ENCODE measurements around the gene MRPL28. TPM values are rescaled to one million over a fixed set of nuclear protein-coding genes. Genes with fewer than 3 reads are reported as not detected.

The MRPL28 gene
- total and polyA plus RNA-seq, 2 donors (not counting 3 experiments of a cell fraction or from before 2014, with no cell fraction given) = 104 to 180 TPM

DNA sequence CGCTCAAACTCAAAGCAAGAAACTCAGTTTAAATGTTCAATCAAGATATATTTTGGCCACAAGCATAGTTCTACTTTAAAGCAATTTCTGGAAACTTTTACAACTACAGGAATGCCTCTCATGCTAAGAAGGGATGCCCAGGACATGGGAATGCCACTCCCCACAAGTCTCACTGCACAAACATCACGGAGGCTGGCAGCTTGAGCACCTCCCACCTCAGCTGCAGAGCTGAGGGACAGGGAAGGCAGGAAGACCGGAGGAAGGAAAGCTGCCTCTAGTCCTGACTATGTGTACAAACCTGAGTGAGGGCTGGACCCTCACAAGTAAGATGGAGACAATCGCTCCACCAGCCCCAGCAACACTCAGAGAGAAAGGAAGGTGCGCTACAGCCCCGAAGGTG, 23.1 kb downstream of the MRPL28 start:
- Histone ChIP-seq H3K4me1 (ENCODE audit: control insufficient read depth, extremely low read depth, insufficient read depth, low read length) (peaks cover 6% of the 10 kb centered on the region), H3K27ac (ENCODE audit: insufficient read depth, low read depth, low read length) (no peak overlapping the region), H3K27me3 (ENCODE audit: control insufficient read depth in 2 of 2, insufficient read depth in 2 of 2, low read length in 2 of 2) (no peaks in the 10 kb centered on the region), H3K4me3 (replicated peaks in 1 of 3; ENCODE audit: insufficient read depth in 1 of 3, low read depth in 1 of 3, low read length in 3 of 3) (no peak overlapping the region), H3K9me1 (replicated peaks; ENCODE audit: control insufficient read depth, extremely low read depth, insufficient read depth, low read length) (no peaks in the 10 kb centered on the region), H3K9me3 (replicated peaks; ENCODE audit: control insufficient read depth, insufficient read depth, low read length) (no peaks in the 10 kb centered on the region), H3K4me2 (ENCODE audit: insufficient read depth, low read length) (no peak overlapping the region), H3K9ac (replicated peaks; ENCODE audit: extremely low read depth, insufficient read depth, low read length) (no peak overlapping the region), H3K79me2 (ENCODE audit: control insufficient read depth, insufficient read depth, low read length) (peaks cover 83% of the 10 kb centered on the region), H3K36me3 (ENCODE audit: control insufficient read depth in 2 of 2, extremely low read depth in 1 of 2, insufficient read depth in 2 of 2, low read length in 2 of 2) (peaks cover 0 to 13% of the 10 kb centered on the region in 2 experiments), H2AFZ (ENCODE audit: low read depth, low read length) (no peak overlapping the region), H4K20me1 (replicated peaks; ENCODE audit: control insufficient read depth, extremely low read depth, insufficient read depth, low read length) (peaks cover 2% of the 10 kb centered on the region)
- BruUV-seq (replicated peaks) = no TSS peak
- no peak for FAIRE-seq
- POLR2A ChIA-PET = no interaction called here
- CTCF ChIA-PET = no interaction called here
- intact Hi-C loops (cut with micrococcal nuclease) (no loop called here), dilution Hi-C loops (cut with MboI; ENCODE audit: extremely low pct_ligation_motif_present, low sequenced_read_pairs) (no loop called here)
- no peak for TF ChIP-seq JUN (IDR thresholded peaks at IDR 0.05; ENCODE audit: borderline replicate concordance, insufficient read depth, insufficient read length, low read depth)
- TF ChIP-seq FOS (IDR thresholded peaks at IDR 0.05; ENCODE audit: borderline replicate concordance, insufficient read depth, low read length) = no peak
- no peak for TF ChIP-seq POLR2AphosphoS5 (IDR thresholded peaks at IDR 0.05; ENCODE audit: insufficient read depth, low read depth, low read length)
- no peak for DNase-seq (ENCODE audit: low read depth, low spot score)

DNA sequence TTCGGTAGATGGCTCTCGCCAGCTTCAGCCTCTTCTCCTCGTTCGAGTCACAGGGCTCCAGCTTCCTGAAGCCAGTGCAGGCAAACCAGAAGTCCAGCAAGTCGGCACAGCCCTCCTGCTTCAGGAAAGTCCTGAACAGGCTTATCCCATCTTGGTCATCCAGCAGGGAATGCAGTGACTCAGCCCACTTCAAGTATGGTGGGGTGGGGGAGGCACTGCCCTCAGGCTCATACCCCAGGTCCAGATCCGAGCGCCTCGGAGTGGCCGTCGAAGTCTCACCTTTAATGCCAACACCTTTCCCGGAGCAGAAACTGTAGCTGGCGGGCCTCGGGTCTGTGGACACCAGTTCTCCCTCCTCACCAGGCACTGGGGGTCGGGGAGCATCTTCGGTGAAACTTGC, 23.8 kb downstream of the MRPL28 start:
- dilution Hi-C loops (cut with MboI; ENCODE audit: extremely low pct_ligation_motif_present, low sequenced_read_pairs) = no loop called here
- Histone ChIP-seq H3K9me1 (replicated peaks; ENCODE audit: control insufficient read depth, extremely low read depth, insufficient read depth, low read length) (no peaks in the 10 kb centered on the region), H3K4me1 (ENCODE audit: control insufficient read depth, extremely low read depth, insufficient read depth, low read length) (peaks cover 6% of the 10 kb centered on the region), H3K4me2 (ENCODE audit: insufficient read depth, low read length) (no peak overlapping the region), H3K9me3 (replicated peaks; ENCODE audit: control insufficient read depth, insufficient read depth, low read length) (no peaks in the 10 kb centered on the region), H3K9ac (replicated peaks; ENCODE audit: extremely low read depth, insufficient read depth, low read length) (no peak overlapping the region), H3K4me3 (replicated peaks in 1 of 3; ENCODE audit: insufficient read depth in 1 of 3, low read depth in 1 of 3, low read length in 3 of 3) (no peak overlapping the region), H4K20me1 (replicated peaks; ENCODE audit: control insufficient read depth, extremely low read depth, insufficient read depth, low read length) (peaks cover 2% of the 10 kb centered on the region), H3K36me3 (ENCODE audit: control insufficient read depth in 2 of 2, extremely low read depth in 1 of 2, insufficient read depth in 2 of 2, low read length in 2 of 2) (peaks cover 0 to 13% of the 10 kb centered on the region in 2 experiments), H3K27ac (ENCODE audit: insufficient read depth, low read depth, low read length) (no peak overlapping the region), H2AFZ (ENCODE audit: low read depth, low read length) (no peak overlapping the region), H3K27me3 (ENCODE audit: control insufficient read depth in 2 of 2, insufficient read depth in 2 of 2, low read length in 2 of 2) (no peaks in the 10 kb centered on the region), H3K79me2 (ENCODE audit: control insufficient read depth, insufficient read depth, low read length) (peaks cover 84% of the 10 kb centered on the region)
- no peak for DNase-seq (ENCODE audit: low read depth, low spot score)
- TF ChIP-seq FOS (IDR thresholded peaks at IDR 0.05; ENCODE audit: borderline replicate concordance, insufficient read depth, low read length) (no peak), GATA2 (IDR thresholded peaks at IDR 0.05; ENCODE audit: insufficient read depth, insufficient read length, low read depth, low read length) (no peak), EZH2 (IDR thresholded peaks at IDR 0.05; ENCODE audit: borderline replicate concordance, low read depth, low read length, severe bottlenecking) (no peak), JUN (IDR thresholded peaks at IDR 0.05; ENCODE audit: borderline replicate concordance, insufficient read depth, insufficient read length, low read depth) (no peak), MYC (IDR thresholded peaks at IDR 0.05; ENCODE audit: low read depth, low read length) (no peak), POLR2AphosphoS5 (IDR thresholded peaks at IDR 0.05; ENCODE audit: insufficient read depth, low read depth, low read length) (no peak), POLR2A (IDR thresholded peaks at IDR 0.05; ENCODE audit: low read depth, low read length) (no peak)
- TF ChIP-seq, protein P1, sequence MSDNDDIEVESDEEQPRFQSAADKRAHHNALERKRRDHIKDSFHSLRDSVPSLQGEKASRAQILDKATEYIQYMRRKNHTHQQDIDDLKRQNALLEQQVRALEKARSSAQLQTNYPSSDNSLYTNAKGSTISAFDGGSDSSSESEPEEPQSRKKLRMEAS (IDR thresholded peaks at IDR 0.05; ENCODE audit: insufficient read depth, insufficient read length) = no peak
- TF ChIP-seq, protein P2, sequence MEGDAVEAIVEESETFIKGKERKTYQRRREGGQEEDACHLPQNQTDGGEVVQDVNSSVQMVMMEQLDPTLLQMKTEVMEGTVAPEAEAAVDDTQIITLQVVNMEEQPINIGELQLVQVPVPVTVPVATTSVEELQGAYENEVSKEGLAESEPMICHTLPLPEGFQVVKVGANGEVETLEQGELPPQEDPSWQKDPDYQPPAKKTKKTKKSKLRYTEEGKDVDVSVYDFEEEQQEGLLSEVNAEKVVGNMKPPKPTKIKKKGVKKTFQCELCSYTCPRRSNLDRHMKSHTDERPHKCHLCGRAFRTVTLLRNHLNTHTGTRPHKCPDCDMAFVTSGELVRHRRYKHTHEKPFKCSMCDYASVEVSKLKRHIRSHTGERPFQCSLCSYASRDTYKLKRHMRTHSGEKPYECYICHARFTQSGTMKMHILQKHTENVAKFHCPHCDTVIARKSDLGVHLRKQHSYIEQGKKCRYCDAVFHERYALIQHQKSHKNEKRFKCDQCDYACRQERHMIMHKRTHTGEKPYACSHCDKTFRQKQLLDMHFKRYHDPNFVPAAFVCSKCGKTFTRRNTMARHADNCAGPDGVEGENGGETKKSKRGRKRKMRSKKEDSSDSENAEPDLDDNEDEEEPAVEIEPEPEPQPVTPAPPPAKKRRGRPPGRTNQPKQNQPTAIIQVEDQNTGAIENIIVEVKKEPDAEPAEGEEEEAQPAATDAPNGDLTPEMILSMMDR (IDR thresholded peaks at IDR 0.05; ENCODE audit: extremely low read depth in 1 of 2, insufficient read depth in 1 of 2, low read depth in 1 of 2, low read length in 2 of 2) = no peak
- POLR2A ChIA-PET = no interaction called here
- CTCF ChIA-PET = interaction anchor here (0.9 kb wide), 1 partner anchor 16 kb away, joined by 3 read pairs; no protein-coding TSS in a partner anchor
- FAIRE-seq = no peak
- intact Hi-C loops (cut with micrococcal nuclease) = no loop called here
- BruUV-seq (replicated peaks) = no TSS peak

All from endothelial cell of umbilical vein (primary cell).